Measurements from ENCODE around the gene ARHGEF16.
A peak's percentile ranks its signal among the peaks of the same experiment; 100 is the strongest.

The ARHGEF16 gene

GRCh38 chr1:3468236-3469103 lies 14.0 kb downstream of the ARHGEF16 start:
- DNase-seq (ENCODE audit: low spot score): no peak

GRCh38 chr1:3469104-3469848 lies 14.8 kb downstream of the ARHGEF16 start:
- DNase-seq (ENCODE audit: low spot score): no peak

GRCh38 chr1:3469849-3470649 lies 15.6 kb downstream of the ARHGEF16 start:
- DNase-seq (ENCODE audit: low spot score): no peak

- no peak for DNase-seq (ENCODE audit: low spot score)
Measured at GRCh38 chr1:3470650-3471355, 16.3 kb downstream of the ARHGEF16 start.

- DNase-seq (ENCODE audit: low spot score): peak; percentile 37
Measured at GRCh38 chr1:3471356-3472087, 17.1 kb downstream of the ARHGEF16 start.

- DNase-seq (ENCODE audit: low spot score): no peak
Measured at GRCh38 chr1:3472088-3472850, 17.8 kb downstream of the ARHGEF16 start.

- DNase-seq (ENCODE audit: low spot score): peak; percentile 23
Measured at GRCh38 chr1:3472906-3473305, 18.4 kb downstream of the ARHGEF16 start.

DNA sequence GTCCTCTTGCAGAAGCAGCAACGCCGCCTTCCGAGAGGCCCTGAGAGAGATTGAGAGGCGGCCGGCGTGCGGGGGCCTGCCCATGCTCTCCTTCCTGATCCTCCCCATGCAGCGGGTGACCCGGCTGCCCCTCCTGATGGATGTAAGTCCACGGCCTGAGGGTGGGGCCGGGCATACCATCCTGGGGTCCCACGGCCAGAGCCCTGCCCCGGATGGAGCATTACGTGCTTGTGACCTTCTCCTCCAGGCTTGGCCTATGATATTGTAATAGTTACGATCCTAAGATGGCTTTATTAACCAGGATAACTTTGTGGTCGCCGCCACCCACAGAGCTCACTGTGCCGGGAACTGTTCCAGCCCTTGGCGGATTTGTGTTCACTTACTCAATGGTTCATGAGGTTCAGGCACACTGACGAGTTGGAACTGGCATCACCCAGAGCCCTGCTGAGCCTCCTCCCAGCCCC lies 18.9 kb downstream of the ARHGEF16 start:
- no peak for DNase-seq (ENCODE audit: low spot score)

- DNase-seq (ENCODE audit: low spot score): no peak
Measured at GRCh38 chr1:3474016-3474415, 19.6 kb downstream of the ARHGEF16 start.

- DNase-seq (ENCODE audit: low spot score): no peak
Measured at GRCh38 chr1:3474421-3474820, 20.0 kb downstream of the ARHGEF16 start.

GRCh38 chr1:3475839-3476573 lies 21.5 kb downstream of the ARHGEF16 start:
- no peak for DNase-seq (ENCODE audit: low spot score)

DNA sequence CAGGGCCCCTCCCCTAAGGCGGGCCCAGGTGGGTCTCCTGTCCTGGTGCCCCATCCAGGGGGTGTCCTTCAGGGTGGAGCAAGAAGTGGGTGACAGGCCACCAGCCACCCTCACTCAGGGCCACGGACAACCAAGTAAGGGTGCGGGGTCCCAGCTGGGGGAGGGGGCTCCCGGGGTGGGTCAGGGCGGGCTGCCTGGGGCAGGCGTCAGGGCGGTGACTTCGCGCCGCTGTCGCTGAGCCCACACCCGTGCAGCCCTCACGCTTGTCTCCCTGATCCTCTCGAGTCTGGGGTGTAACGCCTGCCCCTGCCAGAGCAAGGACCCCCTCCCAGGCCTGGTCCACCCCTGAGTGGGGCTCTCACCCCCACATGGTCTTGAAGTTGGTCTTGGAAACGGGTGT lies 22.2 kb downstream of the ARHGEF16 start:
- no peak for DNase-seq (ENCODE audit: low spot score)

DNA sequence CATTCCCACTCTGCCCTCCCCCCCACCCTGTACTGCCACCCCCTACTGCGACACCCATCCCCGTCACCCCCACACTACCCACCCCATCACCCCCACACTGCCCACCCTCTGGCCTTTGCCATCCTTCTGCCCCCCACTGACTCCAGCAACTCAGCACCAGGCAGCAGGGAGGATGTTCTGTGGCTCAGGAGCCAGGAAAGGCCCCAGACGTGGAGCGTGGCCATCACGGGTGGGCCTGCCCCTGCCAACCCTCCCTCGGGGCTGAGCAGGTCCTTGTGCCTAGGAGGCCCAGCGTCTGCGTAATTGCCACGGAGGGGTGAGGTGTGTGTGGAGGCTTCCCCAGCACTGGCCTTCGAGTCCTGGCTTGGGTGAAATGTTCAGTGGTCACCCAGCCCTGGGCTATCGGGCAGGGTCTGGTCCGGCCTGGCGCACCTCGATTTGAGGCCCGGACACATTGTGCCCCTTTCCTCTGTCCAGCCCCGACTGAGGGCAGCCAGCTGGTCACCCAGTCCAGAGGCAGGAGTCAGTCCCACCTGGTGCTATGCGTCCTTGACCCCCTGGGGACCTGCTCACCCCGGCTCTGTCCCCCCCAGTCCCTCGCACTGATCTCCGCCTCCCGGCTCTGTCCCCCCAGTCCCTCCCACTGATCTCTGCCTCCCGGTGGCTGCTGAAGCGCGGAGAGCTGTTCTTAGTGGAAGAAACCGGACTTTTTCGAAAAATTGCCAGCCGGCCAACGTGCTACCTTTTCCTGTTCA lies 23.0 kb downstream of the ARHGEF16 start:
- DNase-seq (ENCODE audit: low spot score): no peak

DNA sequence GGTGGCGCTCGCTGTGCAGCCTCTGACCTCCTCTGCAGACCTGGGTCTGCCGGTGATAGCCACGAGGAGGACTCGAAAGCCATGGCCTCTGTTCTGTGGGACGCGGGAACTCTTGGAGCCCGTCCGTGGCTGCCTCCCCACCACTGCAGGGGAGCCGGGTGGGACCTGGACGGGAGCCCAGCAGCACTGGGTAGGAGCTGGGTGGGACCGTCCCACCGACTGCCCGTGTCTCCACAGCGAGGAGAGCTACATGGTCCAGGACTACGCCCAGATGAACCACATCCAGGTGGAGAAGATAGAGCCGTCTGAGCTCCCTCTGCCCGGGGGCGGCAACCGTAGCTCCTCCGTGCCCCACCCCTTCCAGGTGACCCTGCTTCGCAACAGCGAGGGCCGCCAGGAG lies 23.7 kb downstream of the ARHGEF16 start:
- DNase-seq (ENCODE audit: low spot score): no peak

GRCh38 chr1:3479511-3480368 lies 25.3 kb downstream of the ARHGEF16 start:
- no peak for DNase-seq (ENCODE audit: low spot score)

DNA sequence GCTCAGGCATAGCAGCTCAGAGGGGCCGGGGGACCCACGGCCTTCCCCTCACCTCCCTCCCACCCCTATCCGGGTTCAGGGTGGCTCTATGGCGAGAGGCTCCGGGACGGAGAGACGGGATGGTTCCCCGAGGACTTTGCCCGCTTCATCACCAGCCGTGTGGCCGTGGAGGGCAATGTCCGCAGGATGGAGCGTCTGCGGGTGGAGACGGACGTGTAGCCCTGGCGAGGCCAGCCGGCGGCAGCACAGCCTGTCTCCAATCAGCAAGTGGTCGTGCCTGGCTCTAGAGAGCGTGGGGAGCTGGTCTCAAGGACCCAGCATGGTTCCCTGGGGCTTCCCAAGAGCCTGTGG lies 25.9 kb downstream of the ARHGEF16 start:
- no peak for DNase-seq (ENCODE audit: low spot score)

GRCh38 chr1:3481046-3481445 lies 26.6 kb downstream of the ARHGEF16 start:
- no peak for DNase-seq (ENCODE audit: low spot score)

DNA sequence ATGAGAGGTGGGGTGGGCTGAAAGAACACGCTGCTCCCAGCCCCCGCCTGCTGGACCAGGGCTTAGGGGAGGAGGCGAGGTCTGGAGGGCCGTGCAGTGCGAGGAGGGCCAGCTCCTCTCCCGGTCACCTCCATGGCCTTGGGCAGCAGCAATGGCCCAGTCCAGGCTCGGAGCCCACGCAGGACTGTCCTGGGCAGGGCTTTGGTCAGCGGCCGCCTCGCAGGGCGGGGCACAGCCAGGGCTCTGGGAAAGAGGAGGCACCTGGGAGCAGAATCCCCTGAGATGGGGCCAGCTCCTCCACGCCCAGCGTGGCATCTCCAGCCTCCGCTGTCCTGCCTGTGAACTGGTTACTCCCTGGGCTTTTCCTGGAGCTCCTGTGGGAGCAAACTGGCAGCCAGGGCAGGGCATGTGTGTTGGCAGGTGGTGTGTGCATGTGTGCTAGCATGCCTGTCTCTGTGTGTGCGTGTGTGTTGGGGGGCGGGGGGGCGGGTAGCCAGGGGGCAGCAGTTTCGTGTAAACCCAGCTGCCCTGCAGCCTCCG lies 27.4 kb downstream of the ARHGEF16 start:
- DNase-seq (ENCODE audit: low spot score): no peak

Data from putamen (tissue), 1 donor.